MM.1S (cell line): ENCODE data around the gene ABCB8.

Source experiments
- CTCF ChIP-seq: fragments of 300-600 bp; sonication (generic); IDR thresholded peaks from 2 replicates; pipeline ENCODE4 v1.5.1; 2016; ENCODE audit warnings: antibody characterized with exemption, low read length, mixed read lengths
- EZH2 ChIP-seq: fragments of 300-600 bp; sonication (generic); optimal IDR thresholded peaks from 2 replicates; pipeline ENCODE3; 2017; ENCODE audit warnings: low read depth, mild to moderate bottlenecking, antibody characterized with exemption, low read length, mixed read lengths

DNA sequence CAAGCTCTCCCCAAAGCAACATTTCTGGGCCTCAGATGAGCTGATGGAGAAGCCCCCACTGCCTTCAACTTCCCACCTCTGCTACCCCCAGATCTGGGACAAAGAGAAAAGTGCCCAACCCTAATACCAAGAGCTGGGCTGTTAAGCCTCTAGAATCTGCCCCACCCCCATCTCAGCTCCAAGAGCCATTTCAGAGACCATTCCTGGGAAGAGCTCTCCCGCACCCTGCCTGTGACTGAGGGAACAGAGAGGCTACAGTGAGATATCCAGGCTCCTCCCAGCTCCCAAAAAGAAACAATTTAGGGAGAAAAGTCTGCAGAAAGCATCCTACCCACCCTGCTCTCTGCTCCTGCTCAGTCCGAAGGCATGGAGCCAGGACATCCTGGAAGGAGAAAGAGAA lies 47.6 kb upstream of the ABCB8 start:
- TF ChIP-seq CTCF, result no peak
- no peak for TF ChIP-seq EZH2
